Endodermal cell (in vitro differentiated cells): ENCODE results near the gene SLC4A1. TPM values are rescaled to one million over a fixed set of nuclear protein-coding genes. Genes with fewer than 3 reads are reported as not detected.

Experiments
- DNase-seq: peaks from one replicate; pipeline ENCODE4 v3.0.0-alpha.2; 2017
- H3K27ac ChIP-seq: 2 replicates; pipeline ENCODE4 v1.5.1; 2013; ENCODE audit warnings: mild to moderate bottlenecking, low read depth, low read length, moderate library complexity
- H3K27me3 ChIP-seq: 2 replicates; pipeline ENCODE4 v1.6.1; 2013; ENCODE audit warnings: mild to moderate bottlenecking, low read length, moderate library complexity; ENCODE audit not compliant: insufficient read depth, control insufficient read depth, poor library complexity, severe bottlenecking
- H3K36me3 ChIP-seq: 2 replicates; pipeline ENCODE4 v1.7.0; 2013; ENCODE audit warnings: mild to moderate bottlenecking, low read length, moderate library complexity; ENCODE audit not compliant: control insufficient read depth, insufficient read depth
- H3K4me1 ChIP-seq: one replicate; pipeline ENCODE4 v1.7.0; 2013; ENCODE audit warnings: low read length; ENCODE audit not compliant: control insufficient read depth, insufficient read depth
- H3K4me3 ChIP-seq: 2 replicates; pipeline ENCODE4 v1.5.1; 2013; ENCODE audit warnings: mild to moderate bottlenecking, low read length, moderate library complexity
- H3K9ac ChIP-seq: 2 replicates; pipeline ENCODE4 v1.6.1; 2013; ENCODE audit warnings: mild to moderate bottlenecking, low read length, moderate library complexity; ENCODE audit not compliant: poor library complexity, severe bottlenecking; ENCODE audit errors: extremely low read depth
- H3K9me3 ChIP-seq: 2 replicates; pipeline ENCODE4 v1.6.1; 2013; ENCODE audit warnings: mild to moderate bottlenecking, low read length, moderate library complexity; ENCODE audit not compliant: control insufficient read depth
- H3K27ac Mint-ChIP-seq: 2 replicates; pipeline ENCODE4 v1.8.0; 2020; ENCODE audit warnings: mixed read lengths
- H3K27me3 Mint-ChIP-seq: 2 replicates; pipeline ENCODE4 v1.8.0; 2021; ENCODE audit warnings: mild to moderate bottlenecking, mixed read lengths; ENCODE audit not compliant: insufficient read depth
- H3K36me3 Mint-ChIP-seq: 2 replicates; pipeline ENCODE4 v1.8.0; 2020; ENCODE audit warnings: low read depth, mixed read lengths
- H3K4me1 Mint-ChIP-seq: 2 replicates; pipeline ENCODE4 v1.8.0; 2020; ENCODE audit warnings: mixed read lengths
- H3K4me3 Mint-ChIP-seq: 2 replicates; pipeline ENCODE4 v1.8.0; 2020; ENCODE audit warnings: mild to moderate bottlenecking, moderate library complexity, mixed read lengths
- H3K9me3 Mint-ChIP-seq: 2 replicates; pipeline ENCODE4 v1.8.0; 2020; ENCODE audit warnings: mild to moderate bottlenecking, mixed read lengths
- CTCF ChIP-seq: fragments of 200-600 bp; sonication (generic); conservative IDR thresholded peaks from 2 replicates; pipeline ENCODE4 v1.5.0; 2021; ENCODE audit warnings: antibody characterized with exemption, mild to moderate bottlenecking
- WGBS, 2 experiments: methylation state at CpG; one replicate each; pipeline versions ENCODE4 v1.1.5 to v1.1.7; 2013; ENCODE audit warnings: missing lambda C conversion rate in 2 of 2, mixed read lengths in 1 of 2; ENCODE audit not compliant: insufficient coverage in 1 of 2, insufficient read length in 1 of 2; 5-methylcytosine and 5-hydroxymethylcytosine counted together
- total RNA-seq, 2 donors: library from RNA; stranded (reverse); fragmentation: NEBNext Ultra II Directional in 1 of 2; extraction: Animal tissue kit (Norgen Biotek cat#: 25700) in 1 of 2; gene quantifications; 2 replicates in 1 of 2; 3 replicates in 1 of 2; pipeline ENCODE4 v1.2.1, GENCODE V29; 2021

The SLC4A1 gene
- total RNA-seq, 2 donors from 2014 or later, result 0.04 TPM; not detected in 1

DNA sequence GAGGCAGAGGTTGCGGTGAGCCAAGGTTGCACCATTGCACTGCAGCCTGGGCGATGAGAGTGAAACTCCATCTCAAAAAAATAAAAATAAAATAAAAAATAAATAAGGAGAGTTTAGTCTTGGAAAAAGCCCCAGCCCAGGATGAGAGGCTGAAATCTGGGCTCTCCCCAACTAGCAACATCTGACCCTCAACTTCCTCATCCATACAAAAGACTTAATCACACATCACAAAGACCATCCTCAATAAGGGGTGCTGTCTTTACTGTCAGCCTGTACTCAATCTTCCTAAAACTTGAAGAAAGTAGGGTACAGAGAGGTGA is 11.4 kb upstream of the SLC4A1 start:
- Mint-ChIP-seq H3K36me3 (no peaks in the 10 kb centered on the region), H3K4me1 (peaks cover 10% of the 10 kb centered on the region), H3K4me3 (no peak overlapping the region), H3K9me3 (no peaks in the 10 kb centered on the region), H3K27ac (peak overlapping the region; percentile 78), H3K27me3 (peaks cover 3% of the 10 kb centered on the region)
- H3K9me3 ChIP-seq, result no peaks in the 10 kb centered on the region
- H3K9ac ChIP-seq, result no peak overlapping the region
- H3K4me3 ChIP-seq, result no peak overlapping the region
- H3K27ac ChIP-seq, result no peak overlapping the region
- no peak for DNase-seq
- no peak for TF ChIP-seq CTCF
- 92% methylated on average over 1 of the region's 2 CpGs; no CpG with 5 or more reads in 1 of the 2 experiments for WGBS, 2 experiments
- H3K4me1 ChIP-seq, result no peaks in the 10 kb centered on the region
- H3K27me3 ChIP-seq, result no peaks in the 10 kb centered on the region
- H3K36me3 ChIP-seq, result no peaks in the 10 kb centered on the region

DNA sequence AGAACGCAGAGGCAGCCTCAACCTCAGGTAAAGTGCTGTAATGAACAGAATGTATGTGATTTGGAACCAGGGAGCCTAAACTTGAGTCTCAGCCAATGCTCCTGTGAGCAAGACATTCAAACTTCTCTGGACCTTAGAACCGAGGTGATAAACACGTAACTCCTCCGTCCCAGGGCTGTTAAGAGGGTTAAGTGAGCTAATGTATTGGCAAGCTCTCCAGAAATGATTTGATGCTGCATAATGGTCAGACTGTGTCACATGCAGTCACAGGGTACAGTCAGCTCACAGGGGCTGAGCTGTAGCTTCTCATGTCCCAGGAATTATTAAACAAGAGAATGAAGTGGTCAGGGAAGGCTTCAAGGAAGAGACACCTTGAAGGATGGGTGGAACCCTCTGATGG is 10.0 kb upstream of the SLC4A1 start:
- Mint-ChIP-seq H3K4me1 (peaks cover 16% of the 10 kb centered on the region), H3K36me3 (no peaks in the 10 kb centered on the region), H3K27ac (no peak overlapping the region), H3K27me3 (peaks cover 3% of the 10 kb centered on the region), H3K4me3 (no peak overlapping the region), H3K9me3 (no peaks in the 10 kb centered on the region)
- no peaks in the 10 kb centered on the region for H3K4me1 ChIP-seq
- H3K9me3 ChIP-seq, result no peaks in the 10 kb centered on the region
- H3K4me3 ChIP-seq, result no peak overlapping the region
- H3K27me3 ChIP-seq, result no peaks in the 10 kb centered on the region
- H3K36me3 ChIP-seq, result no peaks in the 10 kb centered on the region
- H3K9ac ChIP-seq, result no peak overlapping the region
- 94% methylated on average over 4 of the region's 4 CpGs for WGBS, 2 experiments
- no peak overlapping the region for H3K27ac ChIP-seq
- DNase-seq, result no peak
- TF ChIP-seq CTCF, result no peak

- Mint-ChIP-seq H3K36me3 (no peaks in the 10 kb centered on the region), H3K27ac (no peak overlapping the region)
Measured at GRCh38 chr17:44273607-44274006, 5.7 kb upstream of the SLC4A1 start.

More at GRCh38 chr17:44273607-44274006, 5.7 kb upstream of the SLC4A1 start:
- Histone ChIP-seq H3K9me3 (no peaks in the 10 kb centered on the region), H3K9ac (no peak overlapping the region), H3K27ac (no peak overlapping the region), H3K4me3 (no peak overlapping the region), H3K4me1 (peaks cover 3% of the 10 kb centered on the region), H3K36me3 (no peaks in the 10 kb centered on the region), H3K27me3 (no peaks in the 10 kb centered on the region)
- Mint-ChIP-seq H3K4me1 (peaks cover 17% of the 10 kb centered on the region), H3K9me3 (no peaks in the 10 kb centered on the region), H3K27me3 (peaks cover 3% of the 10 kb centered on the region), H3K4me3 (no peak overlapping the region)
- WGBS, 2 experiments, result 74 to 83% methylated on average over 3 to 5 of the region's 5 CpGs
- DNase-seq, result peak; percentile 84
- TF ChIP-seq CTCF, result no peak
